GM12872 (cell line): ENCODE results near the gene HECTD1.

Experiments used
- TF ChIP-seq, protein P1 (sequence below): IDR thresholded peaks from 3 replicates; pipeline ENCODE4 v1.5.1; 2011; ENCODE audit warnings: low read depth, mild to moderate bottlenecking, low read length, moderate library complexity; ENCODE audit not compliant: insufficient read depth

HECTD1 gene

DNA sequence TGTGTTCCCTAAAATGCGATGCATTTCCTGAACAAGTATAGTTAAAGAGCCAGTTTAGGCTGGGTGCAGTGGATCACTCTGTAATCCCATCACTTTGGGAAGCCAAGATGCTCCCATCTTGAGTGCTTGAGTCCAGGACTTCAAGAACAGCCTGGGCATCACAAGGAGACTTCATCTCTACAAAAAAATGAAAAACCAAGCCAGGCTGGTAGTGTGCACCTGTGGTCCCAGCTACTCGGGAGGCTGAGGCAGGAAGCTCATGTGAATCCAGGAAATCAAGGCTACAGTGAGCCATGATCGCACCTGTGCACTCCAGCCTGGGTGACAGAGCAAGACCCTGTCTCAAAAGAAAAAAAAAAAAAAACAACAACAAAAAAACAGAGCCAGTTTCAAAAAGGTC, 26.3 kb downstream of the HECTD1 start:
- TF ChIP-seq, protein P1, sequence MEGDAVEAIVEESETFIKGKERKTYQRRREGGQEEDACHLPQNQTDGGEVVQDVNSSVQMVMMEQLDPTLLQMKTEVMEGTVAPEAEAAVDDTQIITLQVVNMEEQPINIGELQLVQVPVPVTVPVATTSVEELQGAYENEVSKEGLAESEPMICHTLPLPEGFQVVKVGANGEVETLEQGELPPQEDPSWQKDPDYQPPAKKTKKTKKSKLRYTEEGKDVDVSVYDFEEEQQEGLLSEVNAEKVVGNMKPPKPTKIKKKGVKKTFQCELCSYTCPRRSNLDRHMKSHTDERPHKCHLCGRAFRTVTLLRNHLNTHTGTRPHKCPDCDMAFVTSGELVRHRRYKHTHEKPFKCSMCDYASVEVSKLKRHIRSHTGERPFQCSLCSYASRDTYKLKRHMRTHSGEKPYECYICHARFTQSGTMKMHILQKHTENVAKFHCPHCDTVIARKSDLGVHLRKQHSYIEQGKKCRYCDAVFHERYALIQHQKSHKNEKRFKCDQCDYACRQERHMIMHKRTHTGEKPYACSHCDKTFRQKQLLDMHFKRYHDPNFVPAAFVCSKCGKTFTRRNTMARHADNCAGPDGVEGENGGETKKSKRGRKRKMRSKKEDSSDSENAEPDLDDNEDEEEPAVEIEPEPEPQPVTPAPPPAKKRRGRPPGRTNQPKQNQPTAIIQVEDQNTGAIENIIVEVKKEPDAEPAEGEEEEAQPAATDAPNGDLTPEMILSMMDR = no peak

DNA sequence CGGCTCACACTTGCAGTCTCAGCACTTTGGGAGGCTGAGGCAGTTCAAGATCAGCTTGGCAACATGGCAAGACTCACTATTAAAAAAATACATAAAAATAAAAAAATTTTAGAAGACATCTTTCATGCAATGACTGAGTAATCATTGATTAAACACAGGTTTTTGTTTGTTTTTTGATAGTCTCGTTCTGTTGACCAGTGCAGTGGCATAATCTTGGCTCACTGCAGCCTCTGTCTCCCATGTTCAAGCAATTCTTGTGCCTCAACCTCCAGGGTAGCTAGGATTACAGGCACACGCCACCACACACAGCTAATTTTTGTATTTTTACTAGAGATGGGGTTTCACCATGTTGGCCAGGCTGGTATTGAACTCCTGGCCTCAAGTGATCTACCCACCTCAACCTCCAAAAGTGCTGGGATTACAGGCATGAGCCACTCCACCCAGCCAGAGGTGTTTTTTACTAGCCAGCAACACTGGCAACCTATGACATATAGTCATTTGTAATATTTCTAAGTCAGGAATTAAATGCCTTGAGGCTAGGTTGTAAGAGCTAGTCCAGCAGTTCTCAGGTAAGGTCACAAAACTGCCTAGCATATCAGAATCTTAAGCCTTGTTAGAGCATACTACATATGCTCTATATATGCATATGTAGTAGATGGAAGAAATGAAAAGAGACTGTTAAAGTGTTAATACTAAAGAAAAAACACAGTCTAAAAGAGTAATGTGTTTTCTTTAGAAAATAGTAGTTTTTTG, 27.1 kb downstream of the HECTD1 start:
- TF ChIP-seq, protein P1 = no peak

DNA sequence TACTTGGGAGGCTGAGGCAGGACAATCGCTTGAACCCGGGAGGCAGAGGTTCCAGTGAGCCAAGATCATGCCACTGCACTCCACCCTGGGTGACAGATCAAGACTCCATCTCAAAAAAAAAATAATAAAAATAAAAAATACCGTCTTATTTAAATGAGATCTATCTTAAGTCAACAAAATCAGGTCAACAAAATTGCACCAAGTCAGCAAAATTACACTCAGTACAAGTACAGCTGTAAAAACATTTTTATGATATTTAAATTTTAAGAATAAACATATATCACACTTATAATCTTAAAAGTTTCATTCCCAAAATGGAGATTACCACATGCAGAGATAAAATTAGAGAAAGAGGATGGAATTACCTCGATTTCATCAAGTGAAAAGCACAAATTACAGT, 33.2 kb downstream of the HECTD1 start:
- TF ChIP-seq, protein P1 = no peak

DNA sequence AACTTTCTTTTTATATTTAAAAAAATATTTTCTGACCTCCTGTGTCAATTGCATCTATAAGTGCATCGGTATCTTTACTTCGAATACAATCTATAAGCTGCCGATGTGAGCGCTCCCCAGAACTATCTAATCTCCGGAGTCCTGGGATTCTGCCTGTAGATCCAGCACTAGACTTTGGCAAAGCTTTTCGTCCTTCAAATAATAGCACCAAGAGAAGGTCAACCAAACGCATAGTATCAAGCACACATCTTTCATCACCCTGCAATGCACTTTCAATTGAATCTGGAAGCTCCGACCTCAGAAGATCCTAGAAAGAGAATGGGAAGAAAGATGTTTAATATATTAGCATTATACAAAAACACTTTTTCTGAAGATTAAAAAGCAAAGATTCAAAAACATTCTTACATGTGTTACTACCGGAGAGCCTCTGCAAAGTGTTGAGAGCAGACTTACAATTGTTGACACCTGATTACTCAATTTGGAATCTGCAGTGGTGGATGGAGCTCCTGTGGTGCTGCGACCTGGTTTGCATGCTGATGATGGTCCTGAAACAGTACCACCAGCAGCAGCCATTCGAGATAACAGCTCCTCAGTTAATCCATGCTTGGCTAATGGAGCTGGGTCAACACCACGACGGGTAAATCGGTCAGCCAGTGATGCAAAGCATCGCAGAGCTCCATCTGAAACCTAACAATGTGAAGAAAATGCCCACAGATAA, 34.3 kb downstream of the HECTD1 start:
- TF ChIP-seq, protein P1 = no peak

DNA sequence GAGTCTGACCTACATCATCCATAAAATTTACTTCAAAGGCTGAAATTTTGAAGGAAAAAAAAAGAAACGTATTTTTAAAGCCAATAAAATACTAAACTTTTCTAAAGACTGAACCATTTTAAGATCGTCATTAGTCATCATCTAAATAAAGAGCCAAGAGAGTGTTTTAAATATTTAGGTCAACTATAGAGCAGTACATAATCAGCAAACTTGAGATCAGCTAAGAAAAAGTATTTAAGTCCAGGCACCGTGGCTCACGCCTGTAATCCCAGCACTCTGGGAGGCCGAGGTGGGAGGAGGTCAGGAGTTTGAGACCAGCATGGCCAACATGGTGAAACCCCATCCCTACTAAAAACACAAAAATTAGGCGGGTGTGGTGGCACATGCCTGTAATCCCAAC, 35.5 kb downstream of the HECTD1 start:
- TF ChIP-seq, protein P1 = no peak

DNA sequence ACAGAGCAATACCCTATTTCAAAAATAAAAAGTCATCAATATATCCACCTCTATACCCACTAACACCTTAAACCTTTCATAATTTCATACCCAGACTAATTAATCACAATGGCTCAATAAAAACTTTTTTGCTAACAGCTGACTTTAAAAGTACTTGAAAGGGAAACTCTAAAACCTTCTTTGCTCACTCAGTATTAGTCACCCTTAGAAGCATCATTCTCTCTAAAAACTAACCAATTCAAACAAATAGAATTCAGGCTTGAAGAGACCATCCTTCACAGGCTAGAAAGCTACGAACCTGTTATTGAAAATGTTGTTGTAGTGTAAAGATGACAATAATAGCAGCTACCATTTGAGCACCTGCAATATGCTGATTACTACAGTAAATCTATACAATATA, 37.2 kb downstream of the HECTD1 start:
- TF ChIP-seq, protein P1 = no peak

DNA sequence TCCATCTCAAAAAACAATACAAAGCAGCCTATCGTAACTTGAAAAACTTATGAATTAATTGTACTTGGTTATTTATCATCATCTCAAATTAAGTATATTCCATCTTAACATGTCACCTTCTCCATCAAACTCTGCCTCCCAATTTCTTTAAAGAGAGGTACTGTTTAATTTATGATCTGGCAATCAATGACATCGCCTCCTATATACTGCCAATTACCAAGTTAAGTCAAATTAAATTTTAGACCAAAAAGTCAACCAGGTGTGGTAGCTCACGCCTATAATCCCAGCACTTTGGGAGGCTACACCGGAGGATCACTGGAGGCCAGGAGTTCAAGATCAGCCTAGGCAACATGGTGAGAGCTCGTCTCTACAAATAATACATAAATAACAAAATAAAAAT, 37.7 kb downstream of the HECTD1 start:
- TF ChIP-seq, protein P1 = no peak
